Raji (cell line): ENCODE results near the gene DDAH1.

Experiments used
- POLR2A ChIP-seq: IDR thresholded peaks from 2 replicates; pipeline ENCODE4 v1.6.1; 2011; ENCODE audit warnings: low read depth, low read length, control low read depth; ENCODE audit not compliant: insufficient read depth

The DDAH1 gene

GRCh38 chr1:85394130-85394529 is 70.8 kb downstream of the DDAH1 start:
- no peak for TF ChIP-seq POLR2A

DNA sequence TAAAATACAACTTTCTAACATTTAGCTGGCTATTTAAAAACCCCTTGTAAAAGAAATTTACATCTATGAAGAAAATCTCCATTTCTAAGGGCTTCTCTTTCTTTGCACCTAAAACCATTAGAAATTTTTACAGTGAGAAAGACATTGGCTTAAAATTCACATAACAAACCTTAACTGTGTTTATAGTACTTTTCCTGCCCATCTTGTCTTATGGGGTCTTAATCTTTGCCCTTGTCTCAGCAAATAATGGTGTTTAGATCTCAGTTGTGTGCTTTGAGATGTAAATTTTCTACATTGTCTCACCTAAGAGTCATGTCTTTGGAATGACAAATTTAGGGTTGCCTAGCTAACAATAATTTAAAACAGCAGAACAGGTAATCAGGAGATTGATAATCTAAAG is 71.5 kb downstream of the DDAH1 start:
- no peak for TF ChIP-seq POLR2A

DNA sequence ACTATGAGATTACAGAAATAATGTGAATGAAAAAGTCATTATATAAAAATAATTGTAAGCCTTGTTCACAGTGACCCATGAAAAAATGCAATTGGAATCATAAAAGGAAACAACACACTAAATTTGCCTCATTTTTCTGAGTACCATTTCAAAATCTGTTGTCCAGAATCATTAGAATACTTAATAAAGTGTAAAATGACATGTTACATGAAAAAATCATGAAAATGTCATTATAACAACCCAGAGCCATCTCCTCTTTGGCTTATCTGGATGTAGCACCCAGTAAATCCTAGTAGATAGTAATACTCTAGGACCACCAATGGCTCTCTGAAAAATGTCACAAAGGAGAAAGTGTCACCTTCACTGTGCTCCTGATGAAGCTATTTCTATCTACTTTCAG is 76.5 kb downstream of the DDAH1 start:
- no peak for TF ChIP-seq POLR2A

DNA sequence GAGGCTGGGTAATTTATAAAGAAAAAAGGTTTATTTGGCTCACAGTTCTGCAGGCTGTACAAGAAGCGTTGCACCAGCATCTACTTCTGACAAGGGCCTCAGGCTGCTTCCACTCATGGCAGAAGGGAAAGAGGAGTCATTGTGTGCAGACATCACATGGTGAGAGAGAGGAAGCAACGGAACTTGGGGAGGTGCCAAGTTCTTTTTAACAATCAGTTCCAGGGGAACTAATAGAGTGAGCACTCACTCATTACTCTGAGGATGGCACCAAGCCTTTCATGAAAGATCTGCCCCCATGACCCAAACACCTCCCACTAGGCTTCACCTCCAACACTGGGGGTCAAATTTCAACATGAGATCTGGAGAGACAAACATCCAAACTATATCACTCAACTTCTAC is 77.2 kb downstream of the DDAH1 start:
- no peak for TF ChIP-seq POLR2A

DNA sequence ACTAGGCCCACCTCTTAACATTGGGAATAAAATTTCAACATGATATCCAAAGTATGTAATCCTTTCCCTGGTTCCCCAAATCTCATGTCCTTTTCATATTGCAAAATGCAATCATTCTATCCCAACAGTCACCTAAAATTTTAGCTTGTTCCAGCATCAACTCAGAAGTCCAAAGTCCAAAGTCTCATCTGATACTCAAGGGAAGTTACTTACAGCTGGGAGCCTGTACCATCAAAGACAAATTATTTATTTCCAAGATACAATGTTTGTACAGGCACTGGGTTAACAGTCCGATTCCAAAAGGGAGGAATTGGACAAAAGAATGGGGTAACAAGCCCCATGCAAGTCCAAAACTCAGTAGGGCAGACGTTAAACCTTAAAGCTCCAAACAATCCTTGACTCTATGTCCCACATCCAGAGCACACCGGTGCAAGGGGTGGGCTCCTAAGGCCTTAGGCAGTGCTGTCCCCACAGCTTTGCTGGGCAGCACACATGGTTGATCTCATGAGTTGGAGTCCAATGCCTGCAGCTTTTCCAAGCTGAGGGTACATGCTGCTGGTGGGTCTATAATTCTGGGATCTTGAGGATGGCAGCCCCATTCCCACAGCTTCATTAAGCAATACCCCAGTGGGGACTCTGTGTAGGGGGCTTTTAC is 78.8 kb downstream of the DDAH1 start:
- TF ChIP-seq POLR2A, result no peak

DNA sequence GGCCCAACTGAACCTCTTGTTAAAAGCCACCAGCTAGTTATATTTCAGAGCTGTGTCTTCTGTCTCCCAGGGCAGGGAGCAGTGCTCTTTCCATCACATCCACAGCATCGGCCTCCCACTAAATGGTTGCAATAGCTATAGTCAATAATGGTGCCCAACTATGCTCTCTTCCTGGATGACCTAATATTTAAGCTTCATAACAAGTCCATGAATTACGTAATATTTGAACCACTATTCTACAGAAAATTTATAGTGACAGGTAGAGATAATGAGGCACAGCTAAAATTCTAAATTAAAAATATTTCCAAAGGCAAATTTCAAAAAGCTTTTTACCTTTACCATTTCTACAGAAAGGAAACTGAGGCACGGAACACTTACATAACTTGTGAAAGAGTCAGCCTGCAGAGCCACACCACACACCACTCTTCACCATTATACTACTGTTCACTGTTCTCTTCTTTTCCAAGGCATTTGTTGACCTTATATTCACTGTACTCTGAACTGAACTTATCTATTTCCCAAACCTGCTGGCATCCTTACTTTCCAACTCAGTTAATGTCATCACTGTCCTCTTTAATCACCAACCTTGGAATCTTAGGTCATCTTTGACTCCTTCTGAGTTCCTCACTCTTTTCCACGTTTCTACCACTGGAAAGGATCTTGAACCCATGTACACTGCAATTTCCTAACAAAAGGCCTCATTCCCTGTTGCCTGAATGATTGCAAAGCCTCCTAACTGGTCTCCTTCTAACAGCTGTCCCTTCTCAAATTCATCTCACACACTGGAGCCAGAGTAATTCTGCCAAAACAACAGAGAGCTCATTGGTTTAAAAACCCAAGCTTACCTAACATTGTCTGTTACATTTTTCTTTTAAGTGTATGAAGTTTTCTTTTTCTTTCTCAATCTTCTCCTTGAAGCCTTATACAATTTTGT is 85.5 kb downstream of the DDAH1 start:
- TF ChIP-seq POLR2A, result no peak

- no peak for TF ChIP-seq POLR2A
Measured at GRCh38 chr1:85378534-85378933, 86.4 kb downstream of the DDAH1 start.

GRCh38 chr1:85376356-85376755 is 88.6 kb downstream of the DDAH1 start:
- TF ChIP-seq POLR2A, result no peak

DNA sequence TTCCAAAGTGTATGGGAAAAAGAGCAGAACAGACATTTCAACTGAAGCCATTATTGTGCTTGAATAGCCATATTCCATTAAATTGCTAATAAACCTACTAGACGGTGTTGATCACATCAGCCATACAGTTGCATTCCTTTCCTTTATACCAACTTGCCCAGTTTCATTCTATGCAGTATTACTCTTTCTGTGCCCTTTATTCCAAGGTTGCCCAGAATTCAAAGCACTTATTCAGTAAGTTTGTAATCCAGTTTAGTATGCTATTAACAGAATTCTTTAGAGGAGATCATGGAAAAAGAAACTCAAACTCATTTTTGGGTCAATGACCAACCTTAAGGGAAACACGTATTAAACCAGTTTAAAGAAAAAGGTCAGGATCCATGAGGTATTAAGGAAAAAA is 89.5 kb downstream of the DDAH1 start:
- no peak for TF ChIP-seq POLR2A

- no peak for TF ChIP-seq POLR2A
Measured at GRCh38 chr1:85374160-85374559, 90.8 kb downstream of the DDAH1 start.

- no peak for TF ChIP-seq POLR2A
Measured at GRCh38 chr1:85373378-85373708, 91.6 kb downstream of the DDAH1 start.

DNA sequence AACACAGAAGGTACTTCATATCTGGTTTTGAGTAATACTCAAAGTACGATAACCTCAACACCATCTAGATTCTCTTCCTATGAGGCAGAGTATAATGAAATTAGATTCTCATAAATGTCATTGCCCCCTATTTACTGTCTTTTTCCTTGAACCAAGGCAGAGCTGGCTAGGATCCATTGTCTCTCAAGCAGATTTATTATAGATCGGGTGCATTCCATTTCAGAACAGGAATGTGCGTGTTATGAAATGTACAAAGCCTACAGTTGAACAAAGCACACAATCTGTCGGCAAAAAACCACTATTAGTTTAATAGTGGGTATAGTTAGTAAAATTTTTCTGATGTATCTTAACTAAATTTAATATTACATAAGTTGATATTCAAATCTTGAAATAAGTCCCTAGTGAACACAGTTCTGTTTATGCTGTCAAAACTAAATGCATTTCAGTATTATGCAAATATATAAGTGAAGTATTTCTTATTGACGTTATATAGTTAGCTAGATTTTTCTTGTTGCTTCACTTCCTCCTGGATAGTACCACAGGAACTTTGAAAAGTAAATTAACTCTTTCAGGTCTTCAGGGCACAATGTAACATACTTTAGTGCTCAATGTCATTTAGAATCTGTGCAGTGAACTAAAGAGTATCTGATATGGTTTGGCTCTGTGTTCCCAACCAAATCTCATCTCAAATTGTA is 92.1 kb downstream of the DDAH1 start:
- no peak for TF ChIP-seq POLR2A

DNA sequence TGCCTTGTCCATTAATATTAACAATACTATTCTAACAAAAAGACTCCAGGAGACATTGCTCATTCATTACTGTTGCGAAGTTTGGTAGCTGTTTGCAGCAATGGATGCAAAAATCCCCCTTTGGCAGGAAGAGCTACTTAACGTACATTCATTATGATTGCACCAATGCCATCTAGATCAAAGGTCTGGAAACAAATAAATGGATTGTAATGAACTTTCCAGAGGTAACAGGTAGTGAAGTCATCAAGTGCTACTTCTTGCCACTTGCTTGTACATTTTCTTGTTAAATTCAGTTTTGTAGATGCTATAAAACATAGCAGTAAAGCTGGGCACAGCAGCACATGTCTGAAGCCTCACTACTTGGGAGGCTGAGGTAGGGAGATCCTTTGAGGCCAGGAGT is 93.9 kb downstream of the DDAH1 start:
- TF ChIP-seq POLR2A, result no peak

DNA sequence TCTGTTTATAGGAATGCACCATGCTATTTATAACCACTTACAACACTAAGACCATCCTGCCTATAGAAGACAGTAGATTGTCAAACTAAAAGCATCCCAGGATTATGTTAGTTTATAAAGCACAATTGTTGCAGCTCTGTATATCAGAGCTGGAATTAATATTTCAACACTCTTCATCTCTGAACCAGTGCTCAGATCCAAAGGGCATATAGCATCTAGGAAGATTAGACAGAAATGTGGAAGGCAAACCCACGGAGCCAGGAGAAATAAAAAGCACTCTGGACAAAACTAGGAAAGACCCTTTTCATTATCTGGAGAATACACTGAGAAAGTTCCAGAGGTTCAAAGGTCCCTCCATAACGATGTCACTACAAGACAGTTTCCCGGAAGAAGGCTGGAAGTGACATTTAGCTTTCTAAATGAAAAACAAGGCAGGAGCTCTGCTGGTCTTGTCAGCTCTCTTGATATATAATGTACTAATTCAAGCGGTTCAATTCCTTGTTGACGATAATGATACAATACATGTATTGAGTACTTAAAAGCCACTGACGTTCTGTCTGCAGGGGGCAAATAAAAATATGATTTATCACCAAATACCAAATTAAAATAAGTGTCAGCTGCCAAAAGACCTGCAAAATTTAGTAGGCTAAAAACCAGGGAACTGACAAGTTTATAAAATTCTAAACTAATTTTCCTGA is 96.7 kb downstream of the DDAH1 start:
- TF ChIP-seq POLR2A, result no peak

DNA sequence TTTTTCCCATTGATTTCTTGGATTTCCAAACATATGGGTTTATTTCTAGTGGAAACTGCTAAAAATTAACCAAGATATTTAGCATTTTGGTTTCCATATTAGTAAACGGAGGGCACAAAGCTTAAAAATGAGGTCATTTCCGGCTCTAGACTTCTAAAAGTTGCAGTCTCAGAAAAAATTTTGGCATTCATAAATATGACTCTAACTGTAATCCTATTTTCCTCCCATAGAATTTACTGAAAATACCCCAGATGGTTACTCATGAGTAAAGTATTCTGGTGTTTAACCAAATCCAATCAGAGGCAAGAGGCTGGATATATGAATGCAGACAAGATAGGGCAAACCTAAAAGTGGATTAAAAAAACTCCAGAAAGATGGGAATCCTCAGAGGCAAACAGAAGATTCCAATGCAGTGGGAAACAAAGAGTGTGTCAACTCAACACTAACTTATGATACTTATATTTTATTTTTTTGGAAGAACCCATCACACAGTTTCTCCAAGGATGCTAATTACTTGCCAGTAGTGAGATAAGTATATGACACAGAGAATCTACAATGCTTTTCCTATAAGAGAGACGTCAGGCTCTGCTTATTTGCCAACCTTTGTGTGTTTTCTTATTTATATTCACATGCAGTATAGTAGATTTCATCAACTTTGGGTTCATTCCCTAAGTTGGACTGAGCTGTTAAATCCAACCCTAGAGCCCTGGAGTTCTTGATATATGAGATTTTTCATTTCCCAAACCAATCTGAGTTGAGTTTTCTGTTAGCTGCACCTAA is 98.4 kb downstream of the DDAH1 start:
- no peak for TF ChIP-seq POLR2A

DNA sequence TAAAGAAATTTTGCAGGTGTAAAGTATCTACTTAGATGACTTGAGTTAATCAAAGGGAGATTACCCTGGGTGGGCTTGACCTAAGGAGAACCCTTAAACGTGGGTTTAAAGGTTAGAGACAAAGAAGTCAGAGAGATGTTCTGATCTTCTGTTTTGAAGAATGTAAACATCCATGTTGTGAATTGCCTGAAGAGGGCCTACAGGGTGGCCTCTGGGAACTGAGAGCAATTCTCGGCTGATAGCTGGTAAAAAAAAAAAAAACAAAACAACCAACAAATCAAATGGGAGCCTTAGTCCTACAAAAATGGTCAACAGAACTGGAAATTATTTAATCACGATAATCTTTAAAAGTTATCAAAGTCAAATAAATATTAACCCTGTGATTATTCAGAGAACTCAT is 99.1 kb downstream of the DDAH1 start:
- no peak for TF ChIP-seq POLR2A
